GM21367 (cell line): ENCODE measurements around the gene KCNK17.

Experiments
- ATAC-seq: cut with Tn5 transposase; IDR thresholded peaks from one replicate; pipeline ENCODE4 v1.9.1; 2021; ENCODE audit not compliant: unreplicated experiment

KCNK17 gene

GRCh38 chr6:39274471-39274870, 39.7 kb downstream of the KCNK17 start:
- no peak for ATAC-seq

GRCh38 chr6:39273406-39273821, 40.8 kb downstream of the KCNK17 start:
- ATAC-seq = no peak

GRCh38 chr6:39269961-39270360, 44.3 kb downstream of the KCNK17 start:
- ATAC-seq = no peak

- ATAC-seq = no peak
Measured at GRCh38 chr6:39268721-39269120, 45.5 kb downstream of the KCNK17 start.

- ATAC-seq = no peak
Measured at GRCh38 chr6:39268171-39268570, 46.0 kb downstream of the KCNK17 start.

GRCh38 chr6:39266782-39267355, 47.4 kb downstream of the KCNK17 start:
- ATAC-seq = no peak

- ATAC-seq = no peak
Measured at GRCh38 chr6:39266375-39266774, 47.8 kb downstream of the KCNK17 start.

- ATAC-seq = no peak
Measured at GRCh38 chr6:39263303-39264037, 50.7 kb downstream of the KCNK17 start.

- no peak for ATAC-seq
Measured at GRCh38 chr6:39261751-39262150, 52.5 kb downstream of the KCNK17 start.

- no peak for ATAC-seq
Measured at GRCh38 chr6:39260953-39261352, 53.3 kb downstream of the KCNK17 start.

- no peak for ATAC-seq
Measured at GRCh38 chr6:39260456-39260855, 53.8 kb downstream of the KCNK17 start.

- ATAC-seq = no peak
Measured at GRCh38 chr6:39256294-39256940, 57.8 kb downstream of the KCNK17 start.

- no peak for ATAC-seq
Measured at GRCh38 chr6:39254999-39255535, 59.2 kb downstream of the KCNK17 start.

- no peak for ATAC-seq
Measured at GRCh38 chr6:39251406-39251805, 62.8 kb downstream of the KCNK17 start.

GRCh38 chr6:39250507-39250906, 63.7 kb downstream of the KCNK17 start:
- ATAC-seq = no peak

GRCh38 chr6:39249278-39249677, 64.9 kb downstream of the KCNK17 start:
- no peak for ATAC-seq
